MM.1S (cell line): ENCODE measurements around the gene MDGA2.

Source experiments
- CTCF ChIP-seq: fragments of 300-600 bp; sonication (generic); IDR thresholded peaks from 2 replicates; pipeline ENCODE4 v1.5.1; 2016; ENCODE audit warnings: antibody characterized with exemption, low read length, mixed read lengths
- EZH2 ChIP-seq: fragments of 300-600 bp; sonication (generic); optimal IDR thresholded peaks from 2 replicates; pipeline ENCODE3; 2017; ENCODE audit warnings: low read depth, mild to moderate bottlenecking, antibody characterized with exemption, low read length, mixed read lengths
- EZH2phosphoT487 ChIP-seq: fragments of 300-600 bp; sonication (generic); IDR thresholded peaks from 2 replicates; pipeline ENCODE4 v1.6.1; 2018; ENCODE audit warnings: antibody characterized with exemption, low read length

- TF ChIP-seq CTCF, result no peak
- TF ChIP-seq EZH2, result no peak
- TF ChIP-seq EZH2phosphoT487, result no peak
Observed at GRCh38 chr14:47057364-47057763, 618.0 kb downstream of the MDGA2 start.
